HG03354 (cell line): Measurements from ENCODE around the gene GABBR2.
"Not testable (repeated sequence)": the region's sequence is repeated elsewhere in the genome, so short reads cannot be mapped to it uniquely, and the experiment has no call there.

Experiments used
- ATAC-seq: cut with Tn5 transposase; IDR thresholded peaks from one replicate; pipeline ENCODE4 v1.9.1; 2021; ENCODE audit warnings: mild to moderate bottlenecking; ENCODE audit not compliant: unreplicated experiment, poor library complexity, severe bottlenecking

Gene GABBR2

GRCh38 chr9:98502311-98502975 is 206.3 kb downstream of the GABBR2 start:
- no peak for ATAC-seq

DNA sequence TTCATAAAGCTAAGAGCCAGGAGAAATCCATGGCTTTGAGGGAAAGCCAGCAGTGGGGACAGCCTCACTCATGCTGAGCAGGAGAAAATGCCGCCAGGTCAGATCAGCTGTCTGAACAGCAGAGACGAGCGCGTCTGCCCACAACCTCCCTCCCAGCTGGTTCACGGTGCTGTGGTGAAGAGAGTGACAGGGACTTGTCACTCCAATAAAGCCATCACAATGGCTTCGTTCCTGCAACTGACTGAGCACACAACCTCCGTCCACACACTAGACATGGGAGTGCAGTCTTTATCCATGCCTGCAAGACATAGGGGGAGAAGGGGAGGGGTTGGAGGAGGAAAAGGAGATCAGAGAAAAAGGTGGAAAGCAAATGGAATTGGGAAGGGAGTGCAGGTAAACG is 206.9 kb downstream of the GABBR2 start:
- ATAC-seq = no peak

DNA sequence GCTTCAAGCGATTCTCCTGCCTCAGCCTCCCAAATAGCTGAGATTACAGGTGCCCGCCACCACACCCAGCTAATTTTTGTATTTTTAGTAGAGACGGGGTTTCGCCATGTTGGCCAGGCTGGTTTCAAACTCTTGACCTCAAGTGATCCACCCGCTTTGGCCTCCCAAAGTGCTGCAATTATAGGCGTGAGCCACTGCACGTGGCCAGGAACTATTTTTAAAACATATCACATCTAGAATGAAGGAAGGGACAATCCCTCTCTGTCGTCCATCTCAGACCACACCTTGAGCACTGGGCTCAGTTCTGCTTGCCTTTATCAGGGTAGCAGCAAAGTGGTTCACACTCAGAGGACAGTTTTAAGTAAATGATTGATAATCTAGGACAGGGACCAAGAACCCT is 207.5 kb downstream of the GABBR2 start:
- ATAC-seq = not testable (repeated sequence)

GRCh38 chr9:98500337-98500919 is 208.3 kb downstream of the GABBR2 start:
- ATAC-seq = no peak

GRCh38 chr9:98495530-98495929 is 213.2 kb downstream of the GABBR2 start:
- no peak for ATAC-seq

- no peak for ATAC-seq
These were observed 213.9 kb downstream of the GABBR2 start for GRCh38 chr9:98494852-98495251.

DNA sequence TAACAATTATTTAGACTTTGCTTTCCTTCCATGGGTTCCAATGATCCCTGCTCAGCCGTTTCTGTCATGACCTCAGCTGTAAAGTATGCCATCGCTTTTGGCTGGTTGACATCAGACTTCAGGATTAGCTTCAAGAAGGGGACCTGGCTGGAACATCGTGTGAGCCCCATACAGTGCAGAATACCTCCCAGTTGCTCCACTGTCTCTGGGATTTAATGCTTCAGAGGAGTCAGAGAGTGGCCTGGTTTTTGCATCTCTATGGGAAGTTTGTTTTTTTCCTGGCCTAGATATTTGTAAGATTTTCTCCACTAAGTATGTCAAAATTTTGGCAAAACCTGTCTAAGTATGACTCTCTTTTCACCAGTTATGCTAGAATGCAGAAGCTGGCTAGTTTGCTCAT is 216.9 kb downstream of the GABBR2 start:
- no peak for ATAC-seq

DNA sequence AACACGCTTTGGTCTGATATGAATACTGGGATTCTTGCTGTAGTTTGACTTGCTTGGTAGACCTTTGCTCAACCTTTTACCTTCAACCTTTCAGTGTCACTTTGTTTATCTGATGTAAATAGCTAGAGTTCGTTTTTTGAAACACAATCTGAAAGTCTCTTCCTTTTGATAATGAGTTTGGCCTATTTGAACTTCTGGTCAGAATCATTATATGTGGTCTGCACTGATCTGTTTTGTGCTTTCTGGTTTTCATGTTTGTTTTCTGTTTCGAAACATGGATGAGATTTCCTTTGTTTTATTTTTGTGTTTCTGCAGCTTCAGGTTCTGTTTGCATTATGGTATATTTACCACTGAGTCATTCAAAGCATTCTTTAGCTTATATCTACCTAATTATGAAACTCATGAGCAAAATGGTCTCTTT is 217.5 kb downstream of the GABBR2 start:
- ATAC-seq = no peak

DNA sequence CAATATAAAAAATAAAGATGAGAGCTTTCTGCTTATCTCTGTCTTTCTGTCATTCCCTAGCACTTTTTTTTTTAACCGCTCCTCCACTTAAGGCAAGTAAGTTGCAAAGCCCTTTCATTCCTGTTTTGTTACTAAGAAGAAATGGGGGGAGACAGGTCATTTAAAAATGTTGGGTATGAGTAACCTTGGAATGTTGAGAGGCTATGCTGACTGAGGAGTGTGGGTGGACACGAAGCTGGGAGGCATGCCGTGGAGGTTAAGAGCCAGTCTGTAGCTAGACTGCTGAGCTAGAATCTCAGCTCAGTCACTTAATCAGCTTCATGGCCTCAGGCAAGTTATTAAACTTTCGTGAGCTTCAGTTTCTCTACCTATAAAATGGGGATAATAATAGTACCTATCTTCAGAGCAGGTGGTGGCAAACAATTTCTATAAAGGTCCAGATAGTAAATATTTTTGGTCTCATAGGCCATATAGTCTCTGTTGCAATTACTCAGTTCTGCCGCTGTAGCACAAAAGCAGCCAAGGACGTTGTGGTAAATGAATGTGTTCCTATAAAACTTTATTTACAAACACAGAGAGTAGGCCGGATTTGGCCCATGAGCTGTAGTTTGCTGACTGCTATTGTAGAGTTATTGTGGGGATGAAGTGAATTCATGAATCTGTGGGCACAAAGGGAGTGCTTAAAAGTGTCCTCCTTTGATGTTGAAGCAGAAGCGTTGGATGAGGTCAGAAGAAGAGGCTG is 220.0 kb downstream of the GABBR2 start:
- no peak for ATAC-seq

GRCh38 chr9:98485706-98486105 is 223.0 kb downstream of the GABBR2 start:
- ATAC-seq = no peak

- ATAC-seq = no peak
These were observed 224.6 kb downstream of the GABBR2 start for GRCh38 chr9:98484162-98484561.

DNA sequence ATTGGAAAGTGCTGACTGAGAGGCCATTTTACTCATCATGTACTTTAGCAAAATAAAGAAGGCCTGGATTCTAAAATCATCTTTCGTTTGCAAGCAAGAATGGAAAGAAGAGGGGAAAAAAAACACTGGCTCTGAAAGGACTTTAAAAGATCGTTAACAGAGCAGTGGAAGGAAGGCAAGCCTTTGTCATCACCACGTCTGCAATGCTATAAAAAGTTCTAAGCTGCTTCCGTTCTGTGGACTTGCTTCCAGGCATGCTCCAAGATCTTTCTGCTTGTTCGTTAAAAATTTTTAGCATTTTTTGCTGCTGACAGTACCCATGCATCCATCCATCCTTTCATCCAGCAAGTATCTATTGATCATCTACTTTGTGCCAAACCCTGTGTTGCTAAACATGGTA is 226.5 kb downstream of the GABBR2 start:
- no peak for ATAC-seq

GRCh38 chr9:98481676-98482075 is 227.1 kb downstream of the GABBR2 start:
- no peak for ATAC-seq

DNA sequence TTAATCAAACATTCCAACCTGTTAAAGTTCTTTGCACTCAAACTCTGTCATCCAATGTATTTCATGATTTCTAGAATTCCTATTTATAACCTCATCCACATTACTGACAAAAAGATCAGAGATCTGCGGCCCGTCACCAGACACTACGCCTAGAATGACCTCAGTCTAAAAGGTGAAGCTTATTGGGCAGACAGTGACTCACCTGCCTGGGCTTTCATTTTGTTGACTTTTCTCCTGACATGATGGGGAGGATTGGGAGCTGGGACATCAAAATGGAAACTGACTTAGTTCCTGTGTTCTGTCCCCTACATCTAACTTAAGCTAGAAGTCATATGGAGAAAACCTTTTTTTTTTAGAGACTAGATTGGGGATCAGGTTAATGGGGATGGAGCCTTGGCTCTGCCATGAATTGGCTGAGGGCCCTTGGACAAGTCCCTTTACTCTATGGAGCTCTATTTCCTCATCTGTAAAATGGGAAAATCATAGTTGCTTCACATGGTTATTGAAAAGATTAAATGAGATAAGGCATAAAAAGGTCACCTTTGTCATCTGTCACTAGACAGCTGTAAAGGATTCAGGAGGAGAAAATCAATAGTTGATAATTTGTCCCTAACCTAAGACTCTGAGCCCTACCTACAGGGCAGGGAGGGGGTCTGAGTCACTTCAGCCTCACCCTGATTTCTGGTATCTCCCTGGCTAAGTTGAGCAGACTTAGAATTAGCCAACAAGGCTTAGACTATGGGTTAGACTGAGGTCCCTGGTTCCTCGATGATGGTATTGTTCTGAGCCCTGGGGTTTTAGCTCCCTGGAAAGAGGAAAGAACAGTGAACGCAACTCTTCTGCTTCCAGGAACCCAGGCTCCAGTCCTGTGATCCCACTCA is 228.5 kb downstream of the GABBR2 start:
- no peak for ATAC-seq

DNA sequence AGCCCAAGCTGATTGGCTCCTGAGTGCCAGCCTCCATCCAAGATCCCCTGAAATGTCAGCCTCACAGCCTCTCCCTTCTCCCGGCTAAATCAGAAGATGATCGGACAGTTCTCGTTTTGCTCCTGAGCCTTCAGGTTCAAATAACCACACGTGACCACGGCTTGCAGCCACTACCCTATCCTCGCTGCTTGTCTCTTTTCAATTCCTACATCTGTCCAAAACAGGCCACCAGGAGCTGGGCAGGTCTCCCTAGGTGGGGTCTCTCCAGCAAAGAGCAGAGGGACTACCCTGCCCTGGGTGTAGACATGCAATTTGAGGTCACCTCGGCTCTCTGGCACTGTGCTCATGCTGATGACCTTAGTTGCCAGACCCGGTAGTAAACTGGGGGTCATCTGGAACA is 229.3 kb downstream of the GABBR2 start:
- no peak for ATAC-seq

DNA sequence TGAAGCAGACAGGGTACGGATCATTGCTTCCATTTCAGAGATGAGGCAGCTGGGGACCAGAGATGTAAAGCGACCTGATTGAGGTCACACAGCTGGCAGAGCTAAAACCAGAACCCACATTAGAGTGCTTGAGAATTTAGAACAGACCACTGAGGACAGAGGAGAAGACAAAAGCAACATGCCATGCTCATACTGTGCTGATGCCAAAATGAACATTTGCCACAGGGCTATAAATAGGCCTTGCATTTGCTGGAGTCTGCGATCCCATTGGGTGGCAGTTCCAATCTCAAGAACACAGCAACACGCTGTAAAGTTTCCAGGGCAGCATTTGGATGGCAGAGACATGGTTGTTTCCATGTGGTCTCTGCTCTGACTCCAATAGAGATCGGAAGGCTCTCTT is 230.9 kb downstream of the GABBR2 start:
- no peak for ATAC-seq

DNA sequence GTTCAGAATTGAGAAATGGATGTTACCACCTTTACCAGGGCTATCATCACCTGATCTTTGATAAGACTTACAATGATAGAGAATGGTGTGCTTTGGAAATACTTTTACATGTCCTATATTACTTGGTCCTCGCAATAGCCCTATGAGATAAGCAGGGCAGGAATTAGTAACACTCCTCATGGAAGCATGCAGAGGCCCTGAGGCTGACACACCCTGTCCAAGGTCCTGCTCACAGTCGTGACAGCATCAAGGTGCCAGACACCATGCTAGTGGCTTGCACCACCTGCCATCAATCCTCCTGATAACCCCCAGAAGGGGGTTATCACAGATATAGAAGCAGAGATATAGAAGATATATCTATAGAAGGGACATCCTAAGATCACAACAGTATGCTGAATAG is 236.5 kb downstream of the GABBR2 start:
- ATAC-seq = no peak

GRCh38 chr9:98471185-98471584 is 237.6 kb downstream of the GABBR2 start:
- no peak for ATAC-seq

DNA sequence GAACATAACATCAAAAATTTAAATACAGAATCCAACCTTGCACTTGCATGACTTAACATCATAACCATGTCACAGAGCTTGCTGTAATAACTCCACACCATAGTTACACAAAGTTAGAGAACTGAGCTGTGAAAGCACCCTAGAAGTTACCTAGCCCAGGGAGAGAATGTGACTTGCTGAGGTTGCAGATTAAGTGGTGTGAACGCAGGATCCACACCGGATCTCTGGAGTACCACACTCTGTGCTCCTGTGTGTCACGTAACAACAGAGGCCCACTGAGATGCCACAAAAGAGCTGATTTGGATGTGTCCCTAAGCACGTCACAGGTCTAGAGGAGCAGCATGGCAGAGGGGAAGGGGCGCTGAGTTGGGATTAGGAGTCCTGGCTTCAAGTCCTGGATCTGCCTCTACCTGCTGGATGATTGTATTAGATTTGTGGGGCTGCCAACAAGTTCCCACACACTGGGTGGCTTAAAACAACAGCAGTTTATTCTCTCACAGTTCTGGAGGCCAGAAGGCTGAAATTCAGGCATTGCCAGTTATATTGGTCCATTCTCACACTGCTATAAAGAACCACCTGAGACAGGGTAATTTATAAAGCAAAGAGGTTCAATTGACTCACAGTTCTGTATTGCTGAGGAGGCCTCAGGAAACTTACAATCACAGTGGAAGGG is 240.0 kb downstream of the GABBR2 start:
- no peak for ATAC-seq

DNA sequence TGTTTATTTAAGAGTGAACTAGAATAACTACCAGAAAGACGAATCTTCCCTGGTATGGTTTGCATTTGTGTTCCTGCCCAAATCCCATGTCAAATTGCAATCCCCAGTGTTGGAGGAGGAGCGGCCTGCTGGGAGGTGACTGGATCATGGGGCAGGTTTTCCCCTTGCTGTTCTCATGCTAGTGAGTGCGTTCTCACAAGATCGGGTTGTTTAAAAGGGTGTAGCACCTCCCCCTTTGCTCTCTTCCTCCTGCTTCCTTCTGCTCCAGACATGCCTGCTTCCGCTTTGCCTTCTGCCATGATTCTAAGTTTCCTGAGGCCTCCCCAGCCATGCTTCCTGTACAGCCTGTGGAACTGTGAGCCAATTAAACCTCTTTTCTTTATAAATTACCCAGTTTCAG is 242.9 kb downstream of the GABBR2 start:
- ATAC-seq = no peak
